Left lobe of liver (tissue), 2 donors: ENCODE data around the gene GOLGA8F. TPM values are rescaled to one million over a fixed set of nuclear protein-coding genes. Genes with fewer than 3 reads are reported as not detected.
"Not testable (repeated sequence)": the region's sequence is repeated elsewhere in the genome, so short reads cannot be mapped to it uniquely, and the experiment has no call there.

ENCODE experiments used
- ATAC-seq: fragments of 200-7000 bp; cut with Tn5 transposase; one replicate; pipeline ENCODE4 v1.9.1; 2020; ENCODE audit warnings: mild to moderate bottlenecking, moderate library complexity
- DNase-seq: peaks from one replicate; pipeline ENCODE4 v3.0.0-alpha.2; 2020; ENCODE audit warnings: low spot score
- total RNA-seq: library from RNA; stranded (reverse); gene quantifications from one replicate; pipeline ENCODE4 v1.2.1, GENCODE V29; 2021
- donor health status: DM: no; HTN: no; CAD: no; lungs with moderate emphysema.
- donor health status: DM: no; HTN: yes; CAD: no.

GOLGA8F gene
- total RNA-seq: not detected

GRCh38 chr15:28378364-28378763 lies at the start of gene GOLGA8F:
Gene GOLGA8F, plus strand, starts transcription at chr15:28378664. Its CDS starts 98 bp downstream, at chr15:28378762.
- ATAC-seq, DNase-seq: not testable (repeated sequence)

GRCh38 chr15:28357984-28358383 lies 20.5 kb upstream of the GOLGA8F start, which contains the start of gene GOLGA6L24:
Gene GOLGA6L24, minus strand, starts transcription at chr15:28358084. Its CDS starts 61 bp downstream, at chr15:28358023.
- DNase-seq, ATAC-seq: not testable (repeated sequence)

- not testable (repeated sequence) for DNase-seq, ATAC-seq
Observed at GRCh38 chr15:28365502-28365901, 13.0 kb upstream of the GOLGA8F start.

GRCh38 chr15:28380053-28380452 lies 1.6 kb downstream of the GOLGA8F start:
- DNase-seq, ATAC-seq: not testable (repeated sequence)

GRCh38 chr15:28396022-28396421 lies 17.6 kb downstream of the GOLGA8F start:
- not testable (repeated sequence) for DNase-seq, ATAC-seq

- ATAC-seq, DNase-seq: not testable (repeated sequence)
Observed at GRCh38 chr15:28402774-28403435, 24.4 kb downstream of the GOLGA8F start.

- not testable (repeated sequence) for DNase-seq, ATAC-seq
Observed at GRCh38 chr15:28420470-28420869, 42.0 kb downstream of the GOLGA8F start.

- DNase-seq, ATAC-seq: not testable (repeated sequence)
Observed at GRCh38 chr15:28435594-28435993, 57.1 kb downstream of the GOLGA8F start.

Other genes with a start within 250 kb of the GOLGA8F start
- gene HERC2, start 56.5 kb upstream of the GOLGA8F start, total RNA-seq: 31.7 TPM
- not detected for gene GOLGA6L24, start 20.6 kb upstream of the GOLGA8F start, total RNA-seq
- gene GOLGA8G, start 154.3 kb downstream of the GOLGA8F start, total RNA-seq: not detected
- gene GOLGA6L25, start 174.9 kb downstream of the GOLGA8F start, total RNA-seq: not detected